ENCODE results near the gene SFTPA1.

- TF ChIP-seq NANOG (IDR thresholded peaks at IDR 0.05; ENCODE audit: borderline replicate concordance) = no peak
- no peak for TF ChIP-seq CTCF (conservative IDR thresholded peaks at IDR 0.05; ENCODE audit: low read depth in 2 of 2)
- no peak for TF ChIP-seq EZH2phosphoT487 (IDR thresholded peaks at IDR 0.05; ENCODE audit: unreplicated experiment)
- no peak for TF ChIP-seq ETS1 (IDR thresholded peaks at IDR 0.05)
- no peak for TF ChIP-seq POLR2AphosphoS5 (IDR thresholded peaks at IDR 0.05; ENCODE audit: low read depth)
- no peak for TF ChIP-seq REST (IDR thresholded peaks at IDR 0.05; ENCODE audit: unreplicated experiment)
- no peak for TF ChIP-seq ZNF114 (CRISPR knock-in tag; IDR thresholded peaks at IDR 0.05)
- TF ChIP-seq EZH2 (IDR thresholded peaks at IDR 0.05; ENCODE audit: low read depth, unreplicated experiment) = no peak
- TF ChIP-seq JUNB (IDR thresholded peaks at IDR 0.05; ENCODE audit: unreplicated experiment) = no peak
- no peak for TF ChIP-seq CREB1 (CRISPR knock-in tag; IDR thresholded peaks at IDR 0.05; ENCODE audit: low read depth)
- TF ChIP-seq STAT1 (IDR thresholded peaks at IDR 0.05; ENCODE audit: unreplicated experiment) = no peak
Observed at GRCh38 chr10:79593377-79593776, 17.4 kb upstream of the SFTPA1 start.

Data from GM23338 (cell line).